PC-9 (cell line): ENCODE results near the gene F12.

Experiments used
- CTCF ChIP-seq: fragments of 200-600 bp; sonication (generic); conservative IDR thresholded peaks from 2 replicates; pipeline ENCODE4 v1.6.1; 2017; ENCODE audit warnings: mixed run types, antibody characterized with exemption, mild to moderate bottlenecking, moderate library complexity
- EZH2 ChIP-seq: fragments of 200-600 bp; sonication (generic); IDR thresholded peaks from 2 replicates; pipeline ENCODE4 v1.8.0; 2017; ENCODE audit warnings: antibody characterized with exemption, low read depth

- TF ChIP-seq CTCF: no peak
- no peak for TF ChIP-seq EZH2
Measured at GRCh38 chr5:177440211-177440989, 31.0 kb upstream of the F12 start.
